Vagina (tissue), 2 donors: ENCODE results near the gene BCAS3.

Source experiments
- POLR2A ChIP-seq, 2 donors: fragments of 450-650 bp; IDR thresholded peaks; one replicate each; pipeline ENCODE4 v1.6.1; 2017; ENCODE audit warnings: antibody characterized with exemption in 2 of 2, mild to moderate bottlenecking in 2 of 2, moderate library complexity in 2 of 2
- TF ChIP-seq, protein P1 (sequence below), 3 experiments: fragments of 450-650 bp in 2 of 3; fragments of 200-600 bp in 1 of 3; sonication (generic) in 1 of 3; IDR thresholded peaks; one replicate each; pipeline ENCODE4 v1.5.1; 2017 to 2019; ENCODE audit warnings: antibody characterized with exemption in 3 of 3, mild to moderate bottlenecking in 2 of 3, moderate library complexity in 2 of 3

DNA sequence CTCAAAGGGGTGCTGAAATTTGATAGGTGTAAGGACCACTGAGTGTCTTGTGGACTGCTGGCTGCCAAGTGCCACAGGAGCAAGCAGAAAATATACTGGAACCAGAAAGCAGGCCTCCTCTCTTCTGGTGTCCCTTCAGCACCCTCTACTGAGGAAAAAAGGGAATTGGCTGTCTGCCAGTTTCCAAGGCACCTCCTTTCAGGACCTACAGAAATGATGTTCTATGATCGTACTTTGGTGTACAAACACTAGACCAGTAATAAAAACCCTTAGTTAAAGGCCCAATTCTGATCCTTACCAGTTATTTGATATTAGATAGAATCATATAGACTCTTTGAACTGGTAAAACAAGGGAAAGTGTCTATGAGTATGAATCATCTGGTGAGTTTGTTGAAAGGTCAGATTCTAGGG, 35.8 kb upstream of the BCAS3 start:
- TF ChIP-seq, protein P1, sequence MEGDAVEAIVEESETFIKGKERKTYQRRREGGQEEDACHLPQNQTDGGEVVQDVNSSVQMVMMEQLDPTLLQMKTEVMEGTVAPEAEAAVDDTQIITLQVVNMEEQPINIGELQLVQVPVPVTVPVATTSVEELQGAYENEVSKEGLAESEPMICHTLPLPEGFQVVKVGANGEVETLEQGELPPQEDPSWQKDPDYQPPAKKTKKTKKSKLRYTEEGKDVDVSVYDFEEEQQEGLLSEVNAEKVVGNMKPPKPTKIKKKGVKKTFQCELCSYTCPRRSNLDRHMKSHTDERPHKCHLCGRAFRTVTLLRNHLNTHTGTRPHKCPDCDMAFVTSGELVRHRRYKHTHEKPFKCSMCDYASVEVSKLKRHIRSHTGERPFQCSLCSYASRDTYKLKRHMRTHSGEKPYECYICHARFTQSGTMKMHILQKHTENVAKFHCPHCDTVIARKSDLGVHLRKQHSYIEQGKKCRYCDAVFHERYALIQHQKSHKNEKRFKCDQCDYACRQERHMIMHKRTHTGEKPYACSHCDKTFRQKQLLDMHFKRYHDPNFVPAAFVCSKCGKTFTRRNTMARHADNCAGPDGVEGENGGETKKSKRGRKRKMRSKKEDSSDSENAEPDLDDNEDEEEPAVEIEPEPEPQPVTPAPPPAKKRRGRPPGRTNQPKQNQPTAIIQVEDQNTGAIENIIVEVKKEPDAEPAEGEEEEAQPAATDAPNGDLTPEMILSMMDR (IDR thresholded peaks at IDR 0.05): peak in 1 of 3 experiments; percentile 10
- no peak for TF ChIP-seq POLR2A (IDR thresholded peaks at IDR 0.05)
